Keratinocyte (primary cell): ENCODE results near the gene FMO4. TPM values are rescaled to one million over a fixed set of nuclear protein-coding genes. Genes with fewer than 3 reads are reported as not detected.

ENCODE experiments used
- DNase-seq: peaks from one replicate; pipeline ENCODE4 v3.0.0-alpha.2; 2011; ENCODE audit warnings: low read depth, missing footprints, low spot score
- FAIRE-seq: peaks from 2 replicates; lab custom pipeline; 2011; peaks lifted over from hg19 to GRCh38; lab: Jason Lieb, UNC
- H2AFZ ChIP-seq: 2 replicates; pipeline ENCODE4 v1.6.0; 2012; ENCODE audit warnings: low read length, control low read depth, inconsistent platforms; ENCODE audit not compliant: control insufficient read depth
- H3K27ac ChIP-seq: 2 replicates; pipeline ENCODE4 v1.5.1; 2011; ENCODE audit warnings: low read length; ENCODE audit not compliant: control insufficient read depth, insufficient read depth
- H3K27me3 ChIP-seq: 3 replicates; pipeline ENCODE4 v1.6.0; 2011; ENCODE audit warnings: low read length; ENCODE audit not compliant: control insufficient read depth, insufficient read depth; ENCODE audit errors: extremely low read depth
- H3K36me3 ChIP-seq, 2 experiments: 2 replicates in 1 of 2; 3 replicates in 1 of 2; pipeline ENCODE4 v1.5.1; 2011; ENCODE audit warnings: low read length in 2 of 2, mild to moderate bottlenecking in 1 of 2; ENCODE audit not compliant: control insufficient read depth in 2 of 2, insufficient read depth in 2 of 2; ENCODE audit errors: extremely low read depth in 1 of 2
- H3K4me1 ChIP-seq: 3 replicates; pipeline ENCODE4 v1.5.1; 2011; ENCODE audit warnings: low read length; ENCODE audit not compliant: control insufficient read depth, insufficient read depth; ENCODE audit errors: extremely low read depth
- H3K4me2 ChIP-seq: 3 replicates; pipeline ENCODE4 v1.6.0; 2011; ENCODE audit warnings: low read depth, low read length; ENCODE audit not compliant: control insufficient read depth, insufficient read depth; ENCODE audit errors: extremely low read depth
- H3K4me3 ChIP-seq, 3 experiments: fragments of 200-600 bp in 1 of 3; sonication (generic) in 1 of 3; 2 replicates in 2 of 3; 3 replicates in 1 of 3; pipeline ENCODE4 v1.5.1; 2011 to 2016; ENCODE audit warnings: low read length in 3 of 3, mild to moderate bottlenecking in 3 of 3, control low read depth in 2 of 3, inconsistent platforms in 1 of 3, low read depth in 1 of 3, mixed read lengths in 1 of 3, mixed run types in 1 of 3, moderate library complexity in 1 of 3; ENCODE audit not compliant: control insufficient read depth in 2 of 3, insufficient read depth in 2 of 3; ENCODE audit errors: extremely low read depth in 1 of 3
- H3K79me2 ChIP-seq: 2 replicates; pipeline ENCODE4 v1.6.0; 2012; ENCODE audit warnings: low read length; ENCODE audit not compliant: control insufficient read depth, insufficient read depth
- H3K9ac ChIP-seq: 3 replicates; pipeline ENCODE4 v1.6.0; 2011; ENCODE audit warnings: low read length; ENCODE audit not compliant: control insufficient read depth, insufficient read depth; ENCODE audit errors: extremely low read depth
- H3K9me1 ChIP-seq: 3 replicates; pipeline ENCODE4 v1.6.0; 2011; ENCODE audit warnings: low read length; ENCODE audit not compliant: control insufficient read depth, insufficient read depth; ENCODE audit errors: extremely low read depth
- H3K9me3 ChIP-seq: 2 replicates; pipeline ENCODE4 v1.5.1; 2012; ENCODE audit warnings: low read depth, low read length; ENCODE audit not compliant: control insufficient read depth
- H4K20me1 ChIP-seq: 3 replicates; pipeline ENCODE4 v1.6.0; 2011; ENCODE audit warnings: low read length; ENCODE audit not compliant: control insufficient read depth, insufficient read depth; ENCODE audit errors: extremely low read depth
- EZH2 ChIP-seq: IDR thresholded peaks from one replicate; pipeline ENCODE4 v1.6.1; 2012; ENCODE audit warnings: inconsistent platforms, mild to moderate bottlenecking, low read length, moderate library complexity
- dilution Hi-C: fragments of 300-500 bp; cut with MboI; formaldehyde crosslinking; loops from one replicate; pipeline ENCODE4 v1.7.0; 2020; ENCODE audit warnings: low sequenced_read_pairs; ENCODE audit not compliant: extremely low pct_ligation_motif_present
- polyA plus RNA-seq, 5 experiments: library from polyadenylated mRNA; depleted of rRNA in 3 of 5; stranded (reverse) in 3 of 5; stranded (forward) in 1 of 5; unstranded in 1 of 5; fragments of >200 nt; gene quantifications; 1 replicate in 1 of 5; 2 replicates in 3 of 5; 3 replicates in 1 of 5; pipeline versions ENCODE4 v1.2.1 to v1.2.3, GENCODE V29; 2011 to 2012; ENCODE audit warnings: missing spikeins in 2 of 5, low read depth in 1 of 5, low replicate concordance in 1 of 5
- TF ChIP-seq, protein P1 (sequence below), 3 experiments: IDR thresholded peaks in 1 of 3; conservative IDR thresholded peaks in 1 of 3; optimal IDR thresholded peaks in 1 of 3; 2 replicates in 2 of 3; 3 replicates in 1 of 3; pipeline versions ENCODE3 to v1.5.1; 2011; ENCODE audit warnings: low read length in 3 of 3, mild to moderate bottlenecking in 3 of 3, moderate library complexity in 2 of 3, control low read depth in 1 of 3, inconsistent platforms in 1 of 3; ENCODE audit not compliant: insufficient read depth in 2 of 3; ENCODE audit errors: extremely low read depth in 1 of 3

Gene FMO4
- polyA plus RNA-seq, 1 donor (not counting 4 experiments of a cell fraction or from before 2014, with no cell fraction given) = 4.7 TPM

DNA sequence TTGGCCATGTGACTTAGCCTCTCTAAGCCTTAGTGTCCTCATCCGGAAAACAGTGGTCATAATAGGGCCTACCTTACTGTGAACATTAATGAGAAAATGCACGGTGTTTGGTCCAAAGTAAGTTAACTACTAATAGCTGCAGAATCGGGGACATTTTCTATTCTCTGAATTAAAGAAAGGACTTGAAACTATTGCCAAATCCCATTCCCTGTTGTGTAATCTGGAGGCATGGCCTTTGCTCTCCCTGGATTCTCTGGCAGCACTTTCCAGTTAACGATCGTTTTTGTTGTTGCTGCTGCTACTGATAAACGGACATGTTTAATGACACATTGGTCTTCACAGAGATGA lies 30.5 kb downstream of the FMO4 start:
- no peak overlapping the region for H3K27ac ChIP-seq
- no peaks in the 10 kb centered on the region for H3K36me3 ChIP-seq
- no peaks in the 10 kb centered on the region for H3K27me3 ChIP-seq
- DNase-seq = no peak
- dilution Hi-C loops = no loop called here
- no peak overlapping the region for H3K9ac ChIP-seq
- TF ChIP-seq, protein P1, sequence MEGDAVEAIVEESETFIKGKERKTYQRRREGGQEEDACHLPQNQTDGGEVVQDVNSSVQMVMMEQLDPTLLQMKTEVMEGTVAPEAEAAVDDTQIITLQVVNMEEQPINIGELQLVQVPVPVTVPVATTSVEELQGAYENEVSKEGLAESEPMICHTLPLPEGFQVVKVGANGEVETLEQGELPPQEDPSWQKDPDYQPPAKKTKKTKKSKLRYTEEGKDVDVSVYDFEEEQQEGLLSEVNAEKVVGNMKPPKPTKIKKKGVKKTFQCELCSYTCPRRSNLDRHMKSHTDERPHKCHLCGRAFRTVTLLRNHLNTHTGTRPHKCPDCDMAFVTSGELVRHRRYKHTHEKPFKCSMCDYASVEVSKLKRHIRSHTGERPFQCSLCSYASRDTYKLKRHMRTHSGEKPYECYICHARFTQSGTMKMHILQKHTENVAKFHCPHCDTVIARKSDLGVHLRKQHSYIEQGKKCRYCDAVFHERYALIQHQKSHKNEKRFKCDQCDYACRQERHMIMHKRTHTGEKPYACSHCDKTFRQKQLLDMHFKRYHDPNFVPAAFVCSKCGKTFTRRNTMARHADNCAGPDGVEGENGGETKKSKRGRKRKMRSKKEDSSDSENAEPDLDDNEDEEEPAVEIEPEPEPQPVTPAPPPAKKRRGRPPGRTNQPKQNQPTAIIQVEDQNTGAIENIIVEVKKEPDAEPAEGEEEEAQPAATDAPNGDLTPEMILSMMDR (optimal IDR thresholded peaks at IDR 0.05 in 1 of 3, IDR thresholded peaks at IDR 0.05 in 1 of 3, conservative IDR thresholded peaks at IDR 0.05 in 1 of 3; ENCODE audit: extremely low read depth in 1 of 3, insufficient read depth in 2 of 3, low read length in 3 of 3) = no peak
- no peak for TF ChIP-seq EZH2
- H3K4me1 ChIP-seq = no peaks in the 10 kb centered on the region
- H3K9me3 ChIP-seq = no peaks in the 10 kb centered on the region
- FAIRE-seq = peak; percentile 17
- no peaks in the 10 kb centered on the region for H3K9me1 ChIP-seq
- no peak overlapping the region for H3K4me3 ChIP-seq
- no peaks in the 10 kb centered on the region for H3K79me2 ChIP-seq
- H4K20me1 ChIP-seq = no peaks in the 10 kb centered on the region
- no peak overlapping the region for H3K4me2 ChIP-seq
- peak overlapping the region; percentile 4 for H2AFZ ChIP-seq

DNA sequence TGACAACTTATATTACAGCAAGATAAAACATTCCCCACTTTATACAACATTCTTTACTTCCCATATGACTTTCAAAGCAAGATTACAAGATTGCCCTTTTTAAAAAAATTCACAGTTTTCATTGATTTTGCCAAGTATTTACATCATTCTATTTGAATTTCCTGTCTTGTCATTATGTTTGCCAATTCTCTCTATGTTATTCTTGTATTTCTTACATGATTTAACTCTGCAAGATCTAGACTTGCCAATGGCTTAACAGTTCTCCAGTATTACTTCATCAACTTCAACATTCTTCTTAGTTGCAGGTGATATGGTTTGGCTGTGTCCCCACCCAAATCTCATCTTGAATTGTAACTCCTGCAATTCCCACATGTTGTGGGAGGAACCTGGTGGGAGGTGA lies 31.6 kb downstream of the FMO4 start:
- Histone ChIP-seq H3K79me2 (no peaks in the 10 kb centered on the region), H3K9ac (no peak overlapping the region), H3K4me2 (no peak overlapping the region), H3K4me3 (no peak overlapping the region), H3K4me1 (no peaks in the 10 kb centered on the region), H4K20me1 (no peaks in the 10 kb centered on the region), H3K9me3 (no peaks in the 10 kb centered on the region), H3K9me1 (no peaks in the 10 kb centered on the region), H3K36me3 (no peaks in the 10 kb centered on the region), H3K27me3 (no peaks in the 10 kb centered on the region), H3K27ac (no peak overlapping the region), H2AFZ (no peak overlapping the region)
- DNase-seq (no peak), FAIRE-seq (no peak)
- no peak for TF ChIP-seq EZH2
- TF ChIP-seq, protein P1 (optimal IDR thresholded peaks at IDR 0.05 in 1 of 3, IDR thresholded peaks at IDR 0.05 in 1 of 3, conservative IDR thresholded peaks at IDR 0.05 in 1 of 3; ENCODE audit: extremely low read depth in 1 of 3, insufficient read depth in 2 of 3, low read length in 3 of 3) = no peak
- dilution Hi-C loops = no loop called here
